Liver (tissue), 9 donors: ENCODE measurements around the gene MSI2. TPM values are rescaled to one million over a fixed set of nuclear protein-coding genes. Genes with fewer than 3 reads are reported as not detected.

Experiments used
- DNase-seq: peaks from one replicate; pipeline ENCODE4 v3.0.0-alpha.2; 2017; ENCODE audit warnings: low spot score
- H3K27ac ChIP-seq, 2 donors: one replicate each; pipeline ENCODE4 v1.7.0; 2013; ENCODE audit warnings: inconsistent platforms in 2 of 2, low read length in 2 of 2, control low read depth in 1 of 2, low read depth in 1 of 2, mild to moderate bottlenecking in 1 of 2
- H3K27me3 ChIP-seq, 4 donors: one replicate each; pipeline versions ENCODE4 v1.6.1 to v1.7.0; 2013; ENCODE audit warnings: low read length in 3 of 4, inconsistent platforms in 1 of 4, mild to moderate bottlenecking in 1 of 4, moderate library complexity in 1 of 4; ENCODE audit not compliant: control insufficient read depth in 4 of 4, insufficient read depth in 4 of 4
- H3K36me3 ChIP-seq, 4 donors: one replicate each; pipeline versions ENCODE4 v1.6.1 to v1.7.0; 2013; ENCODE audit warnings: low read length in 3 of 4, mild to moderate bottlenecking in 3 of 4, low read depth in 1 of 4, moderate library complexity in 1 of 4; ENCODE audit not compliant: control insufficient read depth in 4 of 4, insufficient read depth in 3 of 4
- H3K4me1 ChIP-seq, 4 donors: one replicate each; pipeline versions ENCODE4 v1.6.1 to v1.7.0; 2013; ENCODE audit warnings: low read length in 3 of 4, mild to moderate bottlenecking in 3 of 4, moderate library complexity in 1 of 4; ENCODE audit not compliant: control insufficient read depth in 4 of 4, insufficient read depth in 4 of 4
- H3K4me3 ChIP-seq, 3 donors: one replicate each; pipeline versions ENCODE4 v1.6.1 to v1.7.0; 2013; ENCODE audit warnings: low read length in 3 of 3, control low read depth in 1 of 3, low read depth in 1 of 3, mild to moderate bottlenecking in 1 of 3
- H3K9ac ChIP-seq, 2 donors: one replicate each; pipeline ENCODE4 v1.7.0; 2013; ENCODE audit warnings: low read length in 2 of 2, mild to moderate bottlenecking in 2 of 2, moderate library complexity in 2 of 2, control low read depth in 1 of 2, low read depth in 1 of 2
- H3K9me3 ChIP-seq, 4 donors: one replicate each; pipeline versions ENCODE4 v1.6.1 to v1.7.0; 2013; ENCODE audit warnings: low read length in 3 of 4; ENCODE audit not compliant: control insufficient read depth in 4 of 4
- ATF3 ChIP-seq: IDR thresholded peaks from 2 replicates; pipeline ENCODE4 v1.6.1; 2016; ENCODE audit warnings: antibody characterized with exemption
- CTCF ChIP-seq: fragments of 150-350 bp; IDR thresholded peaks from 2 replicates; pipeline ENCODE4 v1.5.1; 2017; ENCODE audit warnings: improper control_type of control experiment, low read depth, low read length; ENCODE audit not compliant: missing input control
- EGR1 ChIP-seq, 2 donors: IDR thresholded peaks; 2 replicates each; pipeline ENCODE4 v1.6.1; 2016 to 2018; ENCODE audit warnings: antibody characterized with exemption in 2 of 2, low read depth in 2 of 2
- FOXA1 ChIP-seq: IDR thresholded peaks from 2 replicates; pipeline ENCODE4 v1.6.1; 2016; ENCODE audit warnings: antibody characterized with exemption
- FOXA2 ChIP-seq: IDR thresholded peaks from 2 replicates; pipeline ENCODE4 v1.6.1; 2016; ENCODE audit warnings: antibody characterized with exemption
- GABPA ChIP-seq, 2 donors: IDR thresholded peaks in 1 of 2; conservative IDR thresholded peaks in 1 of 2; 2 replicates each; pipeline ENCODE4 v1.6.1; 2016; ENCODE audit warnings: antibody characterized with exemption in 2 of 2, mild to moderate bottlenecking in 1 of 2, moderate library complexity in 1 of 2
- HNF4A ChIP-seq, 2 donors: conservative IDR thresholded peaks; 2 replicates each; pipeline ENCODE4 v1.6.1; 2016; ENCODE audit warnings: antibody characterized with exemption in 2 of 2, mild to moderate bottlenecking in 2 of 2
- HNF4G ChIP-seq: IDR thresholded peaks from 2 replicates; pipeline ENCODE4 v1.6.1; 2016; ENCODE audit warnings: antibody characterized with exemption
- JUND ChIP-seq, 2 donors: IDR thresholded peaks; 2 replicates each; pipeline ENCODE4 v1.6.1; 2016; ENCODE audit warnings: antibody characterized with exemption in 2 of 2
- MAX ChIP-seq: IDR thresholded peaks from 2 replicates; pipeline ENCODE4 v1.6.1; 2016; ENCODE audit warnings: antibody characterized with exemption
- NR2F2 ChIP-seq: IDR thresholded peaks from 2 replicates; pipeline ENCODE4 v1.6.1; 2016; ENCODE audit warnings: antibody characterized with exemption
- RAD21 ChIP-seq, 2 donors: IDR thresholded peaks; 2 replicates each; pipeline ENCODE4 v1.6.1; 2016; ENCODE audit warnings: antibody characterized with exemption in 2 of 2, mild to moderate bottlenecking in 2 of 2
- REST ChIP-seq: IDR thresholded peaks from 2 replicates; pipeline ENCODE4 v1.6.1; 2016; ENCODE audit warnings: antibody characterized with exemption, mild to moderate bottlenecking
- RXRA ChIP-seq, 2 donors: IDR thresholded peaks; 2 replicates each; pipeline ENCODE4 v1.6.1; 2017 to 2018; ENCODE audit warnings: antibody characterized with exemption in 2 of 2, mild to moderate bottlenecking in 1 of 2
- SP1 ChIP-seq: IDR thresholded peaks from 2 replicates; pipeline ENCODE4 v1.6.1; 2018; ENCODE audit warnings: antibody characterized with exemption, mild to moderate bottlenecking
- TAF1 ChIP-seq: conservative IDR thresholded peaks from 2 replicates; pipeline ENCODE4 v1.6.1; 2016; ENCODE audit warnings: antibody characterized with exemption, mild to moderate bottlenecking
- YY1 ChIP-seq: IDR thresholded peaks from 2 replicates; pipeline ENCODE4 v1.6.1; 2016; ENCODE audit warnings: antibody characterized with exemption, mild to moderate bottlenecking
- ZBTB33 ChIP-seq: IDR thresholded peaks from 2 replicates; pipeline ENCODE4 v1.6.1; 2016; ENCODE audit warnings: antibody characterized with exemption
- WGBS: extraction: QIAGEN DNeasy Blood & Tissue Kit; methylation state at CpG from one replicate; pipeline ENCODE4 v1.1.7; 2013; 5-methylcytosine and 5-hydroxymethylcytosine counted together
- polyA plus RNA-seq, 2 donors: library from polyadenylated mRNA; stranded (reverse) in 1 of 2; unstranded in 1 of 2; fragments of 200-250 nt in 1 of 2; fragments of >200 nt in 1 of 2; fragmentation: Nextera tagmentation in 1 of 2; extraction: Ambion mirVana in 1 of 2; gene quantifications; one replicate each; pipeline versions ENCODE4 v1.2.1 to v1.2.3, GENCODE V29; 2013 to 2015
- total RNA-seq, 2 donors: library from RNA; depleted of rRNA; stranded (reverse); fragments of >200 nt; gene quantifications; one replicate each; pipeline ENCODE4 v1.2.3, GENCODE V29; 2014
- donor health status: healthy.
- donor health status: healthy.
- donor health status: healthy.
- donor health status: healthy.
- donor health status: healthy.

Gene MSI2
- total and polyA plus RNA-seq, 4 donors = 5.7 to 15.6 (median 9.2) TPM

- no peak for DNase-seq
- no peak overlapping the region for H3K27ac ChIP-seq
- WGBS = 96% methylated on average over 13 of the region's 13 CpGs
Measured at GRCh38 chr17:57651996-57652395, 395.7 kb downstream of the MSI2 start.

More at GRCh38 chr17:57651996-57652395, 395.7 kb downstream of the MSI2 start:
- no peaks in the 10 kb centered on the region for H3K9me3 ChIP-seq
- H3K4me1 ChIP-seq = no peaks in the 10 kb centered on the region
- H3K36me3 ChIP-seq = no peaks in the 10 kb centered on the region
- H3K27me3 ChIP-seq = no peaks in the 10 kb centered on the region
- no peak overlapping the region for H3K4me3 ChIP-seq
- TF ChIP-seq CTCF (no peak), GABPA (IDR thresholded peaks at IDR 0.05 in 1 of 2, conservative IDR thresholded peaks at IDR 0.05 in 1 of 2) (no peak), REST (no peak), HNF4G (no peak), MAX (no peak), RAD21 (IDR thresholded peaks at IDR 0.05) (no peak), HNF4A (conservative IDR thresholded peaks at IDR 0.05) (no peak), ZBTB33 (no peak), FOXA2 (no peak), NR2F2 (no peak), EGR1 (IDR thresholded peaks at IDR 0.05; ENCODE audit: low read depth in 2 of 2) (no peak), RXRA (IDR thresholded peaks at IDR 0.05) (no peak), ATF3 (no peak), SP1 (no peak), YY1 (no peak), TAF1 (no peak), FOXA1 (no peak), JUND (IDR thresholded peaks at IDR 0.05) (no peak)
- H3K9ac ChIP-seq = no peak overlapping the region
